Activated T-helper 2 cell treated with anti-CD3 and anti-CD28 coated beads, Interferon-gamma antibody, Interleukin-2, Interleukin-4, amounts not matched to agents 10 μg/mL and 5 μg/mL and 100 μg/mL, durations not matched to agents 14 hours and 24 hours and 36 hours (primary cell): ENCODE results near the gene FIBP. TPM values are rescaled to one million over a fixed set of nuclear protein-coding genes. Genes with fewer than 3 reads are reported as not detected.

Experiments used
- DNase-seq: peaks from one replicate; pipeline ENCODE4 v3.0.0; 2021; ENCODE audit warnings: low spot score
- H3K27ac Mint-ChIP-seq: one replicate; pipeline ENCODE4 v1.8.0; 2021; ENCODE audit warnings: mixed read lengths
- H3K27me3 Mint-ChIP-seq: one replicate; pipeline ENCODE4 v1.8.0; 2021; ENCODE audit warnings: low read depth, mixed read lengths
- H3K36me3 Mint-ChIP-seq: one replicate; pipeline ENCODE4 v1.8.0; 2021; ENCODE audit warnings: low read depth, mixed read lengths
- H3K4me1 Mint-ChIP-seq: one replicate; pipeline ENCODE4 v1.8.0; 2021; ENCODE audit warnings: low read depth, mixed read lengths
- H3K4me3 Mint-ChIP-seq: one replicate; pipeline ENCODE4 v1.8.0; 2021; ENCODE audit warnings: low read depth, mild to moderate bottlenecking, moderate library complexity, mixed read lengths
- H3K9me3 Mint-ChIP-seq: one replicate; pipeline ENCODE4 v1.8.0; 2021; ENCODE audit warnings: mixed read lengths
- intact Hi-C: fragments of 100-400 bp; cut with micrococcal nuclease; formaldehyde crosslinking; loops from one replicate; pipeline ENCODE4 v1.15.1; 2023
- total RNA-seq: library from RNA; stranded (reverse); gene quantifications from 2 replicates; pipeline ENCODE4 v1.2.3, GENCODE V29; 2022

The FIBP gene
- total RNA-seq, 1 donor from 2014 or later: 95.4 TPM

DNA sequence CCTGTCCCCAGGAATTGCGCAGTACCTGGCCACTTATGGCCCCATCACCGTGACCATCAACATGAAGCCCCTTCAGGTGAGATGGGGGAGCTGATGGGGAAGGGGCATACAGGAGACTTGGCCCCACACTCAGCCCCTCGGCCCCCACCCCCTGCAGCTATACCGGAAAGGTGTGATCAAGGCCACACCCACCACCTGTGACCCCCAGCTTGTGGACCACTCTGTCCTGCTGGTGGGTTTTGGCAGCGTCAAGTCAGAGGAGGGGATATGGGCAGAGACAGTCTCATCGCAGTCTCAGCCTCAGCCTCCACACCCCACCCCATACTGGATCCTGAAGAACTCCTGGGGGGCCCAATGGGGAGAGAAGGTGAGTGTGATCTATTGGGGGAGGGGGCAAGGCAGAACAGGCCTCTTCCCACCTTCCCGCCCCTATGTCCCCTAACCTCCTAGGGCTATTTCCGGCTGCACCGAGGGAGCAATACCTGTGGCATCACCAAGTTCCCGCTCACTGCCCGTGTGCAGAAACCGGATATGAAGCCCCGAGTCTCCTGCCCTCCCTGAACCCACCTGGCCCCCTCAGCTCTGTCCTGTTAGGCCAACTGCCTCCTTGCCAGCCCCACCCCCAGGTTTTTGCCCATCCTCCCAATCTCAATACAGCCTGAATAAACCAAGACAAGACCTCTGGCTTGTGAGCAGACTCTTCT lies 5.1 kb downstream of the FIBP start:
- Mint-ChIP-seq H3K9me3 (no peaks in the 10 kb centered on the region), H3K4me3 (no peak overlapping the region), H3K4me1 (peaks cover 36% of the 10 kb centered on the region), H3K27ac (no peak overlapping the region), H3K27me3 (no peaks in the 10 kb centered on the region), H3K36me3 (peaks cover 54% of the 10 kb centered on the region)
- DNase-seq: no peak
- intact Hi-C loops: no loop called here

DNA sequence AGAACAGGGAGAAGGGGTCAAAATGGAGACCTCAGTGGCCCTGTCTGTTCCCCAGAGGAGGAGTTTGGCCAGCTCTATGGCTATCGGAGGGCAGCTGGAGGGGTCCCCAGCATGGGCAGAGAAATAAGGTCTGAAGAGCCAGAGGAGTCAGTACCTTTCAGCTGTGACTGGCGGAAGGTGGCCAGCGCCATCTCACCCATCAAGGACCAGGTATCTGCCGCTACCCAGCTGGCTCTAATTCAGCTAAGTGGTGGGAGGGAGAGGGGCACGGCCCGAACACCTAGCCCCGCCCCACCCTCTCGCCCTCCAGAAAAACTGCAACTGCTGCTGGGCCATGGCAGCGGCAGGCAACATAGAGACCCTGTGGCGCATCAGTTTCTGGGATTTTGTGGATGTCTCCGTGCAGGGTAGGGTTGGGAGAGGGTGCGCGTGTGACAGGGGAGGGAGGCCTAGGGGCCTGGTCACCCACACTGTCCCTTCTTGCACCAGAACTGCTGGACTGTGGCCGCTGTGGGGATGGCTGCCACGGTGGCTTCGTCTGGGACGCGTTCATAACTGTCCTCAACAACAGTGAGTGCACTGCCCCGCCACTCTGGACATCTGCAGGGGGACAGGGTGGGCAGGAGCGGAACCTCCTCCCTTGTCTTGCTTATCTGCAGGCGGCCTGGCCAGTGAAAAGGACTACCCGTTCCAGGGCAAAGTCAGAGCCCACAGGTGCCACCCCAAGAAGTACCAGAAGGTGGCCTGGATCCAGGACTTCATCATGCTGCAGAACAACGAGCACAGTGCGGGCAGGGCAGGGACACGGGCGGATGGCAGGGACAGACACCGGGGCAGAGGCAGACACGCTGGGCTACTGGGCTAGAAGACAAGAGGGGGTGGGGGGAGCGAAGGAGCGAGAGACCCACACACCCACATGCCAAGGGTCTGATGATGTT lies 5.9 kb downstream of the FIBP start:
- Mint-ChIP-seq H3K4me3 (no peak overlapping the region), H3K36me3 (peaks cover 51% of the 10 kb centered on the region), H3K27me3 (no peaks in the 10 kb centered on the region), H3K9me3 (no peaks in the 10 kb centered on the region), H3K4me1 (peaks cover 35% of the 10 kb centered on the region), H3K27ac (no peak overlapping the region)
- intact Hi-C loops: no loop called here
- no peak for DNase-seq

DNA sequence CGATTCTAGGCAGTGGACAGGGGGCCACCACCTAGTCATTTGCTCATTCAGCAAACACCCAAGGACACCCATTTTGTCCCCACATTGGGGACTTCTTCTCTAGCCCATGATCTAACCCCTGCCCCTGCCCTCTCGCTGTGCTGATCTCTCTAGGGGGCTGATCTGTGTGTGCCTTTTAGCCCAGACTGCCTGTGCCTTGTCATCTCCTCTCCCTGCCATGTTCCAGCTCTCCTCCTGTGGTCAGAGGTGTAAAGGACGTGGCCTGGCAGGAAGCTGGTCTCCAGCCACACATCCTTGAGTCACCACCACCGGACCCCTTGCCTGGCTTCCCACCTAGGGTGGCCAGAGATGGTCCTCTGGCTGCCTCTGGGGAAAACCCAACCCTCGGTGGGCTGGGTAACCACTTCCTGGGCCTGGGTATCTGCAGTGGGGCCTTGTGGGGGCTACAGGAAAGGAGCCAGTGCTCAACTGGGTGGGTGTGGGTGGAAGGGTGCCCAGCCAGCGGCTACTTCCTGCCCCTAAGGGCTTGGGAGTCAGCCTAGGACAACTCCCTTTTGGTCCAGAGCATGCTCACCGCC lies 7.3 kb downstream of the FIBP start:
- Mint-ChIP-seq H3K4me3 (peak overlapping the region; percentile 45), H3K27ac (peak overlapping the region; percentile 82), H3K9me3 (no peaks in the 10 kb centered on the region), H3K27me3 (no peaks in the 10 kb centered on the region), H3K36me3 (peaks cover 36% of the 10 kb centered on the region), H3K4me1 (peaks cover 23% of the 10 kb centered on the region)
- intact Hi-C loops: no loop called here
- DNase-seq: no peak

- H3K4me1 Mint-ChIP-seq: peaks cover 23% of the 10 kb centered on the region
- H3K27me3 Mint-ChIP-seq: no peaks in the 10 kb centered on the region
- intact Hi-C loops: no loop called here
- DNase-seq: no peak
- H3K36me3 Mint-ChIP-seq: peaks cover 31% of the 10 kb centered on the region
- H3K4me3 Mint-ChIP-seq: peak overlapping the region; percentile 42
- H3K27ac Mint-ChIP-seq: no peak overlapping the region
- no peaks in the 10 kb centered on the region for H3K9me3 Mint-ChIP-seq
Observed at GRCh38 chr11:65880027-65880426, 8.2 kb downstream of the FIBP start.

DNA sequence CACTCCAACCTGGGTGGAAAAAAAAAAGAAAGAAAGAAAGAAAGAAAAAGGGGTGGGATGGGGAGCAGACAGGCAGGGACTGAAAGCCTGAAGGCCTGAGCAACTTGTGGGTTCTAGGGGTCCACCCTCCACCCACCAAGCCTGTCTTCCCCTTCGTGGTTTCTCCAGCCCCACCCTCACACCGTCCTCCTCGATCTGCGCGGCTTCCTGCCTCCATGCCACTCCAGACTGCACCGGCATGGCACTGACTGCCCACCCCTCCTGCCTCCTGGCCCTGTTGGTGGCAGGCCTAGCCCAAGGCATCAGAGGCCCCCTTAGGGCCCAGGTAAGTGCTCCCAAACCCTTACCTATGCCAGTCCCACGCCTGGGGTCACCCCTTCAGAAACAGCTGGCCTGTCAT lies 8.7 kb downstream of the FIBP start, which contains the start of gene CTSW:
Gene CTSW (plus strand): TSS at position 221 of the 400 bp plus-strand sequence. CDS start 18 bp downstream, at position 239.
- Mint-ChIP-seq H3K36me3 (peaks cover 27% of the 10 kb centered on the region), H3K27ac (peak within 1 kb of the TSS; percentile 82), H3K4me1 (peaks cover 21% of the 10 kb centered on the region), H3K9me3 (no peaks in the 10 kb centered on the region), H3K4me3 (peak within 1 kb of the TSS; percentile 55), H3K27me3 (no peaks in the 10 kb centered on the region)
- DNase-seq: no peak
- intact Hi-C loops: no loop called here

DNA sequence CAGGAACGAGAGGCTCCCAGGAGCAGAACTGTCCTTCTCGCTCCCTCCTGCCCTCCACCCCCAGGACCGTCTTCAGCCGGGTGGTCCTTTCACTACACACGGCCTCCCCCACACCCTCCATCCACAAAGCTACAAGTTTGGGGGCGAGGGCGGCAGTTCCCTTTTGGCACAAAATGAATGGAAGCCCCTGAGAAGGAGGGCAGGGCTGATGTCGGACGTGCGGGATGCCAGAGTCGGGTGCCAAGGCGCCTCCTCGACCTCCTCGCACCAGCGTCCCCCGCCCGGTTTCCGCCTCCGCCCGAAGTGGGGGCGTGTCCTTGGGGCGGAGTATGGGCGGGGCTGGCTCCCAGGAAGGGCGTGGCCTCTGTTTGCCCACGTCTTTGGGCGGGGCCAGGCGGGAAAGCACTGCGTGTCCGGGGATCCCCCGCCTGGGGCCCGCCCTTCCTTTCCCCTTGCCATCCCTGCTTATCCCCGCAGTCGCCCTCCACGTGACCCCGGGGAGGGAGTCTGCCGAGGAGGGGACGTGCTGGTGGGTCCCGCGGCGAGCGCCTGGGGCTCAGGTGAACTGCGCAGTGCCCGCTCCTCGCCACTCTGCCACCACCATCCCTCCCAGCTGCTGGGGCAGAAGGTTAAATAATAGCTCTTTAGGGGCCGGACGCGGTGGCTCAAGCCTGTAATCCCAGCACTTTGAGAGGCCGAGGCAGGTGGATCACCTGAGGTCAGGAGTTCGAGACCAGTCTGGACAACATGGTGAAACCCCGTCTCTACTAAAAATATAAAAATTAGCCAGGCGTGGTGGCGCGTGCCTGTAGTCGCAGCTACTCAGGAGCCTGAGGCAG lies 14.7 kb downstream of the FIBP start:
- Mint-ChIP-seq H3K27ac (peak overlapping the region; percentile 79), H3K27me3 (no peaks in the 10 kb centered on the region), H3K4me1 (peaks cover 13% of the 10 kb centered on the region), H3K36me3 (no peaks in the 10 kb centered on the region), H3K4me3 (peak overlapping the region; percentile 91), H3K9me3 (no peaks in the 10 kb centered on the region)
- intact Hi-C loops: loop anchor here (1.0 kb wide), 1 partner anchor 14 kb away; no protein-coding TSS in a partner anchor
- peak; percentile 95 for DNase-seq

- peaks cover 13% of the 10 kb centered on the region for H3K4me1 Mint-ChIP-seq
- intact Hi-C loops: loop anchor here (1.0 kb wide), 1 partner anchor 13 kb away; no protein-coding TSS in a partner anchor
- DNase-seq: no peak
- H3K27me3 Mint-ChIP-seq: no peaks in the 10 kb centered on the region
- H3K36me3 Mint-ChIP-seq: peaks cover 7% of the 10 kb centered on the region
- H3K4me3 Mint-ChIP-seq: peak within 1 kb of the TSS; percentile 91
- H3K27ac Mint-ChIP-seq: peak within 1 kb of the TSS; percentile 79
- H3K9me3 Mint-ChIP-seq: no peaks in the 10 kb centered on the region
Observed at GRCh38 chr11:65872586-65873317, 15.5 kb downstream of the FIBP start, which contains the start of gene EFEMP2. EFEMP2 (minus strand) TSS chr11:65872800; CDS start chr11:65872354, 446 bp downstream.

- intact Hi-C loops: no loop called here
- Mint-ChIP-seq H3K27me3 (no peaks in the 10 kb centered on the region), H3K27ac (no peak overlapping the region), H3K4me3 (peak overlapping the region; percentile 43), H3K4me1 (peaks cover 13% of the 10 kb centered on the region), H3K36me3 (peaks cover 15% of the 10 kb centered on the region), H3K9me3 (no peaks in the 10 kb centered on the region)
- no peak for DNase-seq
Observed at GRCh38 chr11:65871811-65872548, 16.3 kb downstream of the FIBP start.

DNA sequence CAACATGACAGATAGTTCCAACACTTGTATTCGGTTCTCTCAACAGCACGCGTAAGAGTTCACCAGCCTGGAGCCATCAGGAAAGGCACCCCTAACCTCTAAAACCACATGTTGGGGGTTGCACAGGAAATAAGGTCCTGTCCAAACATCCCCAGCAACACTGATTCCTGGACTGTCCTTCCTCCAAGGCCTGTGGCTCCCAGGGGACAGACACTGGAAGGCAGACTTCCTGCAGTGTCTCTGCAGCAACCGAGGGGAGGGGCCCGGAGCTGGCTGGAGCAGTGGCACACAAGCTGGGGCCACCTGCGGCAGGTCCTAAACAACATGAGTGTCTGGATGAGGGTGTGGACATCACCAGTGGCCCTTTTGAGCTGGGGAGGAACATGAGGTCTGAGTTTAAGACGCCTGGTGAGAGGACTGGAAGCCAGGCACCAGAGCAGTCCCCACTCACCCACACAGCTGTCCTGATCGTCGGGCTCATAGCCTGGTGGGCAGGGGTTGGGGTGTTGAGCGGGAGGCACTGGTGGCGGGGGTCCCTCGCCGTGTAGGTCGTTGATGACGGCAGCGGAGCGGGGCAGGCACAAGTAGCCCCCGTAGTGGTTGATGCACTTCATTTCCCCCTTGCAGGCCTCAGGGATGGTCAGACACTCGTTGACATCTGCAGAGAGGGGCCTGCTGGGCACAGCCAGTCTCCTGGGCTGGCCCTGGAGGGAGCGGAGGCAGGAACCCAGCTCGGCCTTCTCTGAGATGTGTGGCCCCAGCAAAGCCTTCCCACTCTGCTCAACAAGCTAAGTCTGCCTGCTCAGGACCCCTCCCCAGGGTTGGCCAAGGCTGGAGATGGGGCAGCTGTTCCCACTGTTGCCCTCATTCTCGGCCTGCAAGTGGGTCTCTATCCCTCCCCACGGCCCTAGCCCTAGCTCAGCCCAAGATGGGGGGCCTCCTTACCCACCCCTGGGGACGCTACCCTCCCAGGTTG lies 17.3 kb downstream of the FIBP start:
- Mint-ChIP-seq H3K4me3 (no peak overlapping the region), H3K27me3 (no peaks in the 10 kb centered on the region), H3K9me3 (no peaks in the 10 kb centered on the region), H3K4me1 (peaks cover 13% of the 10 kb centered on the region), H3K36me3 (peaks cover 15% of the 10 kb centered on the region), H3K27ac (no peak overlapping the region)
- DNase-seq: no peak
- intact Hi-C loops: no loop called here

DNA sequence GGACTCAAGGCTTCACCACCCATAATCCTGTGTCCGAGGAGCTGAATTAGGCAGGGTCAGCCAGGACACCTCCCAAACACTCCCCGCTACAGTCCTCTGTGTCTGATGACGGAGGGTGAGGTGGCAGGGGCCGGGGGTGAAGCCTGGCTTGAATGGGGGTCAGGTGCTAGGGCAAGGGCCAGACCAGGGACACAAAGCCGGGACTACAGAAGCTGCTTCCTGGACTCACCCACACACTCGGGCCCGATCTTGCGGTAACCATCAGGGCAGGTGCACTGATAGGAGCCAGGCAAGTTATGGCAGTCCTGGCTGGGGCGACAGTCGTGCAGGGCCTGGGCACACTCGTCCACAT lies 18.0 kb downstream of the FIBP start:
- no peaks in the 10 kb centered on the region for H3K27me3 Mint-ChIP-seq
- H3K4me1 Mint-ChIP-seq: peaks cover 13% of the 10 kb centered on the region
- no peak overlapping the region for H3K27ac Mint-ChIP-seq
- H3K4me3 Mint-ChIP-seq: no peak overlapping the region
- peaks cover 19% of the 10 kb centered on the region for H3K36me3 Mint-ChIP-seq
- no peak for DNase-seq
- intact Hi-C loops: no loop called here
- H3K9me3 Mint-ChIP-seq: no peaks in the 10 kb centered on the region
